GM10266 (cell line): ENCODE data around the gene SPTLC2.

ENCODE experiments used
- DNase-seq: peaks from one replicate; pipeline ENCODE4 v3.0.0; 2012; ENCODE audit errors: extremely low spot score
- CTCF ChIP-seq: IDR thresholded peaks from 2 replicates; pipeline ENCODE4 v1.5.1; 2012; ENCODE audit warnings: mild to moderate bottlenecking, low read depth; ENCODE audit not compliant: control insufficient read depth, insufficient read depth; ENCODE audit errors: missing control alignments

Gene SPTLC2

GRCh38 chr14:77467801-77468200, 148.6 kb downstream of the SPTLC2 start:
- no peak for DNase-seq

GRCh38 chr14:77459072-77459723, 157.2 kb downstream of the SPTLC2 start:
- peak; percentile 78 for TF ChIP-seq CTCF
- peak; percentile 50 for DNase-seq

More at GRCh38 chr14:77467801-77468200, 148.6 kb downstream of the SPTLC2 start:
- TF ChIP-seq CTCF: no peak

GRCh38 chr14:77458249-77458950, 158.0 kb downstream of the SPTLC2 start:
- TF ChIP-seq CTCF: no peak
- DNase-seq: no peak

GRCh38 chr14:77457522-77458248, 158.8 kb downstream of the SPTLC2 start, which contains the start of the genes AHSA1 and VIPAS39:
TSS of gene AHSA1 (plus strand) at chr14:77458093. CDS start at chr14:77458190, 97 bp downstream.
TSS of gene VIPAS39 (minus strand) at chr14:77457601. CDS start at chr14:77454102, 3,499 bp downstream.
- peak; percentile 86 for DNase-seq
- TF ChIP-seq CTCF: no peak

- TF ChIP-seq CTCF: no peak
- no peak for DNase-seq
These were observed 159.3 kb downstream of the SPTLC2 start for GRCh38 chr14:77457115-77457521.
